ENCODE results near the gene STRN4. TPM values are rescaled to one million over a fixed set of nuclear protein-coding genes. Genes with fewer than 3 reads are reported as not detected.
"Not testable (repeated sequence)": the region's sequence is repeated elsewhere in the genome, so short reads cannot be mapped to it uniquely, and the experiment has no call there.

STRN4 gene
- total RNA-seq, 2 donors from 2014 or later = 142 to 155 TPM

GRCh38 chr19:46775642-46776258 is 29.5 kb upstream of the STRN4 start:
- Histone ChIP-seq H3K9me3 (ENCODE audit: control insufficient read depth, low read length) (no peaks in the 10 kb centered on the region), H3K36me3 (ENCODE audit: control insufficient read depth, insufficient read depth, low read length) (peaks cover 23% of the 10 kb centered on the region), H3K4me3 (ENCODE audit: low read length) (no peak overlapping the region), H3K9ac (ENCODE audit: extremely low read depth, low read length, poor library complexity, severe bottlenecking) (no peak overlapping the region), H3K27me3 (ENCODE audit: control insufficient read depth, insufficient read depth, low read length, poor library complexity, severe bottlenecking) (no peaks in the 10 kb centered on the region), H3K27ac (ENCODE audit: low read depth, low read length) (no peak overlapping the region), H3K4me1 (ENCODE audit: control insufficient read depth, insufficient read depth, low read length) (no peaks in the 10 kb centered on the region)
- WGBS, 2 experiments (ENCODE audit: insufficient coverage in 1 of 2, insufficient read length in 1 of 2) = 96 to 97% methylated on average over 10 to 11 of the region's 11 CpGs
- H3K9me3 Mint-ChIP-seq = no peaks in the 10 kb centered on the region
- TF ChIP-seq CTCF (conservative IDR thresholded peaks at IDR 0.05) = no peak
- no peaks in the 10 kb centered on the region for H3K27me3 Mint-ChIP-seq (ENCODE audit: insufficient read depth)
- peaks cover 45% of the 10 kb centered on the region for H3K36me3 Mint-ChIP-seq (ENCODE audit: low read depth)
- H3K27ac Mint-ChIP-seq = no peak overlapping the region
- DNase-seq = no peak
- H3K4me1 Mint-ChIP-seq = peaks cover 3% of the 10 kb centered on the region
- H3K4me3 Mint-ChIP-seq = no peak overlapping the region

- Histone ChIP-seq H3K27ac (ENCODE audit: low read depth, low read length) (no peak overlapping the region), H3K9ac (ENCODE audit: extremely low read depth, low read length, poor library complexity, severe bottlenecking) (no peak overlapping the region), H3K27me3 (ENCODE audit: control insufficient read depth, insufficient read depth, low read length, poor library complexity, severe bottlenecking) (no peaks in the 10 kb centered on the region), H3K4me1 (ENCODE audit: control insufficient read depth, insufficient read depth, low read length) (no peaks in the 10 kb centered on the region), H3K36me3 (ENCODE audit: control insufficient read depth, insufficient read depth, low read length) (peaks cover 14% of the 10 kb centered on the region), H3K4me3 (ENCODE audit: low read length) (no peak overlapping the region), H3K9me3 (ENCODE audit: control insufficient read depth, low read length) (no peaks in the 10 kb centered on the region)
- DNase-seq = no peak
- no peaks in the 10 kb centered on the region for H3K9me3 Mint-ChIP-seq
- WGBS, 2 experiments (ENCODE audit: insufficient coverage in 1 of 2, insufficient read length in 1 of 2) = 91 to 100% methylated on average over 6 to 7 of the region's 7 CpGs
- H3K4me1 Mint-ChIP-seq = peaks cover 11% of the 10 kb centered on the region
- H3K27ac Mint-ChIP-seq = no peak overlapping the region
- no peak overlapping the region for H3K4me3 Mint-ChIP-seq
- TF ChIP-seq CTCF (conservative IDR thresholded peaks at IDR 0.05) = no peak
- peaks cover 30% of the 10 kb centered on the region for H3K36me3 Mint-ChIP-seq (ENCODE audit: low read depth)
- H3K27me3 Mint-ChIP-seq (ENCODE audit: insufficient read depth) = peaks cover 2% of the 10 kb centered on the region
Measured at GRCh38 chr19:46773018-46773399, 26.8 kb upstream of the STRN4 start.

GRCh38 chr19:46772170-46773017 is 26.1 kb upstream of the STRN4 start:
- Mint-ChIP-seq H3K27me3 (ENCODE audit: insufficient read depth) (peaks cover 2% of the 10 kb centered on the region), H3K27ac (no peak overlapping the region)
- WGBS, 2 experiments (ENCODE audit: insufficient coverage in 1 of 2, insufficient read length in 1 of 2) = 91 to 93% methylated on average over 8 to 12 of the region's 12 CpGs

GRCh38 chr19:46768746-46769145 is 22.5 kb upstream of the STRN4 start:
- not testable (repeated sequence) for H3K27me3 Mint-ChIP-seq (ENCODE audit: insufficient read depth); H3K4me3 ChIP-seq (ENCODE audit: low read length); H3K9me3 Mint-ChIP-seq; H3K36me3 Mint-ChIP-seq (ENCODE audit: low read depth); H3K4me3 Mint-ChIP-seq; H3K27ac ChIP-seq (ENCODE audit: low read depth, low read length); H3K9me3 ChIP-seq (ENCODE audit: control insufficient read depth, low read length); H3K36me3 ChIP-seq (ENCODE audit: control insufficient read depth, insufficient read depth, low read length); DNase-seq; H3K4me1 ChIP-seq (ENCODE audit: control insufficient read depth, insufficient read depth, low read length); H3K27ac Mint-ChIP-seq; H3K27me3 ChIP-seq (ENCODE audit: control insufficient read depth, insufficient read depth, low read length, poor library complexity, severe bottlenecking); H3K9ac ChIP-seq (ENCODE audit: extremely low read depth, low read length, poor library complexity, severe bottlenecking)
- H3K4me1 Mint-ChIP-seq = peaks cover 11% of the 10 kb centered on the region
- 65 to 66% methylated on average over 3 to 4 of the region's 4 CpGs for WGBS, 2 experiments (ENCODE audit: insufficient coverage in 1 of 2, insufficient read length in 1 of 2)

More at GRCh38 chr19:46772170-46773017, 26.1 kb upstream of the STRN4 start:
- H3K4me1 Mint-ChIP-seq = peaks cover 11% of the 10 kb centered on the region
- Histone ChIP-seq H3K9me3 (ENCODE audit: control insufficient read depth, low read length) (no peaks in the 10 kb centered on the region), H3K9ac (ENCODE audit: extremely low read depth, low read length, poor library complexity, severe bottlenecking) (no peak overlapping the region), H3K36me3 (ENCODE audit: control insufficient read depth, insufficient read depth, low read length) (peaks cover 10% of the 10 kb centered on the region), H3K27me3 (ENCODE audit: control insufficient read depth, insufficient read depth, low read length, poor library complexity, severe bottlenecking) (no peaks in the 10 kb centered on the region), H3K27ac (ENCODE audit: low read depth, low read length) (no peak overlapping the region), H3K4me3 (ENCODE audit: low read length) (no peak overlapping the region), H3K4me1 (ENCODE audit: control insufficient read depth, insufficient read depth, low read length) (no peaks in the 10 kb centered on the region)
- no peaks in the 10 kb centered on the region for H3K9me3 Mint-ChIP-seq
- peaks cover 26% of the 10 kb centered on the region for H3K36me3 Mint-ChIP-seq (ENCODE audit: low read depth)
- DNase-seq = no peak
- H3K4me3 Mint-ChIP-seq = no peak overlapping the region
- no peak for TF ChIP-seq CTCF (conservative IDR thresholded peaks at IDR 0.05)

All from endodermal cell (in vitro differentiated cells).